Neuron (in vitro differentiated cells): Measurements from ENCODE around the gene LRRTM2.
"Not testable (repeated sequence)": the region's sequence is repeated elsewhere in the genome, so short reads cannot be mapped to it uniquely, and the experiment has no call there.

Source experiments
- H2AFZ ChIP-seq: one replicate; pipeline ENCODE4 v1.6.1; 2013; ENCODE audit warnings: low read depth, mild to moderate bottlenecking, inconsistent platforms, low read length, moderate library complexity
- H3K27me3 ChIP-seq: one replicate; pipeline ENCODE4 v1.6.1; 2013; ENCODE audit warnings: low read length; ENCODE audit not compliant: insufficient read depth
- H3K36me3 ChIP-seq: one replicate; pipeline ENCODE4 v1.6.1; 2013; ENCODE audit warnings: low read length; ENCODE audit not compliant: insufficient read depth
- H3K4me1 ChIP-seq: one replicate; pipeline ENCODE4 v1.6.1; 2013; ENCODE audit warnings: low read length; ENCODE audit not compliant: insufficient read depth
- H3K4me3 ChIP-seq: 2 replicates; pipeline ENCODE4 v1.5.1; 2013; ENCODE audit warnings: mild to moderate bottlenecking, low read length, moderate library complexity
- H3K9me3 ChIP-seq: one replicate; pipeline ENCODE4 v1.6.1; 2013; ENCODE audit warnings: low read length

LRRTM2 gene

GRCh38 chr5:138844812-138845513 lies 30.2 kb downstream of the LRRTM2 start:
- Histone ChIP-seq H3K4me3 (no peak overlapping the region), H2AFZ (no peak overlapping the region), H3K9me3 (no peaks in the 10 kb centered on the region), H3K27me3 (no peaks in the 10 kb centered on the region), H3K36me3 (no peaks in the 10 kb centered on the region), H3K4me1 (peaks cover 2% of the 10 kb centered on the region)

- Histone ChIP-seq H3K4me3 (no peak overlapping the region), H3K27me3 (no peaks in the 10 kb centered on the region), H3K4me1 (peaks cover 2% of the 10 kb centered on the region), H3K9me3 (no peaks in the 10 kb centered on the region), H3K36me3 (no peaks in the 10 kb centered on the region), H2AFZ (no peak overlapping the region)
Observed at GRCh38 chr5:138844125-138844461, 31.0 kb downstream of the LRRTM2 start.

GRCh38 chr5:138843316-138844124 lies 31.6 kb downstream of the LRRTM2 start:
- Histone ChIP-seq H3K9me3 (no peaks in the 10 kb centered on the region), H3K27me3 (no peaks in the 10 kb centered on the region), H2AFZ (no peak overlapping the region), H3K36me3 (no peaks in the 10 kb centered on the region), H3K4me3 (no peak overlapping the region), H3K4me1 (peaks cover 2% of the 10 kb centered on the region)

- H3K4me1 ChIP-seq = peaks cover 2% of the 10 kb centered on the region
- no peak overlapping the region for H3K4me3 ChIP-seq
- no peaks in the 10 kb centered on the region for H3K27me3 ChIP-seq
- H3K9me3 ChIP-seq = no peaks in the 10 kb centered on the region
- no peaks in the 10 kb centered on the region for H3K36me3 ChIP-seq
- H2AFZ ChIP-seq = no peak overlapping the region
Observed at GRCh38 chr5:138841531-138841930, 33.6 kb downstream of the LRRTM2 start.

- no peak overlapping the region for H3K4me3 ChIP-seq
- no peaks in the 10 kb centered on the region for H3K9me3 ChIP-seq
- H3K36me3 ChIP-seq = no peaks in the 10 kb centered on the region
- H3K4me1 ChIP-seq = peaks cover 2% of the 10 kb centered on the region
- no peak overlapping the region for H2AFZ ChIP-seq
- no peaks in the 10 kb centered on the region for H3K27me3 ChIP-seq
Observed at GRCh38 chr5:138840103-138840502, 35.0 kb downstream of the LRRTM2 start.

GRCh38 chr5:138837160-138837559 lies 38.0 kb downstream of the LRRTM2 start:
- no peaks in the 10 kb centered on the region for H3K9me3 ChIP-seq
- no peaks in the 10 kb centered on the region for H3K27me3 ChIP-seq
- H3K36me3 ChIP-seq = no peaks in the 10 kb centered on the region

GRCh38 chr5:138834853-138835252 lies 40.3 kb downstream of the LRRTM2 start:
- H3K36me3 ChIP-seq, H3K9me3 ChIP-seq, H3K4me3 ChIP-seq, H3K27me3 ChIP-seq, H2AFZ ChIP-seq: not testable (repeated sequence)
- peaks cover 13% of the 10 kb centered on the region for H3K4me1 ChIP-seq

More at GRCh38 chr5:138837160-138837559, 38.0 kb downstream of the LRRTM2 start:
- H2AFZ ChIP-seq = no peak overlapping the region
- no peak overlapping the region for H3K4me3 ChIP-seq
- peaks cover 13% of the 10 kb centered on the region for H3K4me1 ChIP-seq

- peaks cover 6% of the 10 kb centered on the region for H3K36me3 ChIP-seq
- no peak overlapping the region for H2AFZ ChIP-seq
- H3K9me3 ChIP-seq = no peaks in the 10 kb centered on the region
- peaks cover 13% of the 10 kb centered on the region for H3K4me1 ChIP-seq
- no peak overlapping the region for H3K4me3 ChIP-seq
- H3K27me3 ChIP-seq = no peaks in the 10 kb centered on the region
Observed at GRCh38 chr5:138833726-138834480, 41.2 kb downstream of the LRRTM2 start.

- Histone ChIP-seq H3K4me1 (peaks cover 13% of the 10 kb centered on the region), H3K36me3 (peaks cover 12% of the 10 kb centered on the region), H2AFZ (no peak overlapping the region), H3K27me3 (no peaks in the 10 kb centered on the region), H3K9me3 (no peaks in the 10 kb centered on the region), H3K4me3 (no peak overlapping the region)
Observed at GRCh38 chr5:138833080-138833479, 42.1 kb downstream of the LRRTM2 start.

- Histone ChIP-seq H2AFZ (no peak overlapping the region), H3K9me3 (no peaks in the 10 kb centered on the region), H3K4me3 (no peak overlapping the region), H3K27me3 (no peaks in the 10 kb centered on the region), H3K4me1 (peaks cover 13% of the 10 kb centered on the region), H3K36me3 (peaks cover 21% of the 10 kb centered on the region)
Observed at GRCh38 chr5:138832218-138832617, 42.9 kb downstream of the LRRTM2 start.

GRCh38 chr5:138831703-138832102 lies 43.4 kb downstream of the LRRTM2 start:
- Histone ChIP-seq H3K4me1 (peaks cover 13% of the 10 kb centered on the region), H3K36me3 (peaks cover 25% of the 10 kb centered on the region)

GRCh38 chr5:138829341-138829740 lies 45.8 kb downstream of the LRRTM2 start:
- H3K4me3 ChIP-seq = no peak overlapping the region
- H2AFZ ChIP-seq = no peak overlapping the region
- peaks cover 13% of the 10 kb centered on the region for H3K4me1 ChIP-seq
- H3K36me3 ChIP-seq = peaks cover 33% of the 10 kb centered on the region
- H3K27me3 ChIP-seq = no peaks in the 10 kb centered on the region
- H3K9me3 ChIP-seq = no peaks in the 10 kb centered on the region

More at GRCh38 chr5:138831703-138832102, 43.4 kb downstream of the LRRTM2 start:
- Histone ChIP-seq H3K9me3 (no peaks in the 10 kb centered on the region), H2AFZ (no peak overlapping the region), H3K4me3 (no peak overlapping the region), H3K27me3 (no peaks in the 10 kb centered on the region)

GRCh38 chr5:138828556-138828955 lies 46.6 kb downstream of the LRRTM2 start:
- Histone ChIP-seq H3K36me3 (peaks cover 36% of the 10 kb centered on the region), H3K27me3 (no peaks in the 10 kb centered on the region), H3K4me1 (peaks cover 8% of the 10 kb centered on the region), H2AFZ (no peak overlapping the region), H3K9me3 (no peaks in the 10 kb centered on the region), H3K4me3 (no peak overlapping the region)
